Measurements from ENCODE around the gene TLX1. TPM values are rescaled to one million over a fixed set of nuclear protein-coding genes. Genes with fewer than 3 reads are reported as not detected.

The TLX1 gene
- total RNA-seq, 2 experiments from 2014 or later: not detected

- H3K9me3 Mint-ChIP-seq: no peaks in the 10 kb centered on the region
- Histone ChIP-seq H3K27ac (ENCODE audit: low read depth in 1 of 2, low read length in 2 of 2) (no peak overlapping the region), H3K4me1 (ENCODE audit: insufficient read depth, low read length) (no peaks in the 10 kb centered on the region), H3K36me3 (ENCODE audit: insufficient read depth, low read length) (no peaks in the 10 kb centered on the region), H3K4me3 (ENCODE audit: low read length) (no peak overlapping the region), H3K27me3 (ENCODE audit: control insufficient read depth in 1 of 2, insufficient read depth in 2 of 2, low read length in 2 of 2) (peaks cover 23 to 26% of the 10 kb centered on the region in 2 experiments), H3K9me3 (ENCODE audit: control insufficient read depth in 1 of 2, insufficient read depth in 1 of 2, low read length in 2 of 2) (no peaks in the 10 kb centered on the region)
- intact Hi-C loops (cut with DNase I, micrococcal nuclease): no loop called here
- POLR2A ChIA-PET: no interaction called here
- no peak for DNase-seq
- H3K4me3 Mint-ChIP-seq: no peak overlapping the region
- no peak overlapping the region for H3K27ac Mint-ChIP-seq
- H3K4me1 Mint-ChIP-seq (ENCODE audit: low read depth): no peaks in the 10 kb centered on the region
- TF ChIP-seq CTCF (IDR thresholded peaks at IDR 0.05): no peak
- no peak for ATAC-seq (ENCODE audit: poor library complexity)
- no peaks in the 10 kb centered on the region for H3K36me3 Mint-ChIP-seq (ENCODE audit: low read depth)
- CTCF ChIA-PET: no interaction called here
- peaks cover 59% of the 10 kb centered on the region for H3K27me3 Mint-ChIP-seq
These were observed 27.7 kb upstream of the TLX1 start for GRCh38 chr10:101103430-101103829.

- H3K9me3 ChIP-seq (ENCODE audit: control insufficient read depth in 1 of 2, insufficient read depth in 1 of 2, low read length in 2 of 2): no peaks in the 10 kb centered on the region
- peaks cover 63% of the 10 kb centered on the region for H3K27me3 Mint-ChIP-seq
- no peak overlapping the region for H3K4me3 Mint-ChIP-seq
- ChIA-PET POLR2A (no interaction called here), CTCF (no interaction called here)
- H3K9me3 Mint-ChIP-seq: no peaks in the 10 kb centered on the region
- intact Hi-C loops (cut with DNase I, micrococcal nuclease): no loop called here
- H3K4me1 ChIP-seq (ENCODE audit: insufficient read depth, low read length): no peaks in the 10 kb centered on the region
- DNase-seq (no peak), ATAC-seq (ENCODE audit: poor library complexity) (no peak)
- TF ChIP-seq CTCF (IDR thresholded peaks at IDR 0.05): no peak
- H3K4me3 ChIP-seq (ENCODE audit: low read length): no peak overlapping the region
- H3K36me3 ChIP-seq (ENCODE audit: insufficient read depth, low read length): no peaks in the 10 kb centered on the region
- H3K27ac Mint-ChIP-seq: no peak overlapping the region
- H3K36me3 Mint-ChIP-seq (ENCODE audit: low read depth): no peaks in the 10 kb centered on the region
- H3K4me1 Mint-ChIP-seq (ENCODE audit: low read depth): no peaks in the 10 kb centered on the region
- H3K27ac ChIP-seq (ENCODE audit: low read depth in 1 of 2, low read length in 2 of 2): no peak overlapping the region
- H3K27me3 ChIP-seq (ENCODE audit: control insufficient read depth in 1 of 2, insufficient read depth in 2 of 2, low read length in 2 of 2): peaks cover 13 to 18% of the 10 kb centered on the region in 2 experiments
These were observed 24.7 kb upstream of the TLX1 start for GRCh38 chr10:101106351-101106750.

GRCh38 chr10:101107771-101108170, 23.3 kb upstream of the TLX1 start:
- no peak for ATAC-seq (ENCODE audit: poor library complexity)
- H3K4me3 Mint-ChIP-seq: no peak overlapping the region
- Histone ChIP-seq H3K36me3 (ENCODE audit: insufficient read depth, low read length) (no peaks in the 10 kb centered on the region), H3K27ac (ENCODE audit: low read depth in 1 of 2, low read length in 2 of 2) (no peak overlapping the region), H3K4me3 (ENCODE audit: low read length) (no peak overlapping the region), H3K4me1 (ENCODE audit: insufficient read depth, low read length) (no peaks in the 10 kb centered on the region), H3K9me3 (ENCODE audit: control insufficient read depth in 1 of 2, insufficient read depth in 1 of 2, low read length in 2 of 2) (no peaks in the 10 kb centered on the region), H3K27me3 (ENCODE audit: control insufficient read depth in 1 of 2, insufficient read depth in 2 of 2, low read length in 2 of 2) (peaks cover 14 to 19% of the 10 kb centered on the region in 2 experiments)
- POLR2A ChIA-PET: no interaction called here
- H3K36me3 Mint-ChIP-seq (ENCODE audit: low read depth): no peaks in the 10 kb centered on the region
- H3K9me3 Mint-ChIP-seq: no peaks in the 10 kb centered on the region
- TF ChIP-seq CTCF (IDR thresholded peaks at IDR 0.05): no peak
- DNase-seq: no peak
- intact Hi-C loops (cut with DNase I, micrococcal nuclease): no loop called here
- CTCF ChIA-PET: interaction anchor here (1.0 kb wide), 1 partner anchor 34 kb away, joined by 3 read pairs; no protein-coding TSS in a partner anchor
- peaks cover 61% of the 10 kb centered on the region for H3K27me3 Mint-ChIP-seq
- H3K4me1 Mint-ChIP-seq (ENCODE audit: low read depth): no peaks in the 10 kb centered on the region
- no peak overlapping the region for H3K27ac Mint-ChIP-seq

All from CD4-positive, alpha-beta T cell (primary cell).